VCaP (cell line): ENCODE measurements around the gene IFI27.
"Not testable (repeated sequence)": the region's sequence is repeated elsewhere in the genome, so short reads cannot be mapped to it uniquely, and the experiment has no call there.

Experiments
- H3K27ac ChIP-seq: fragments of 450-650 bp; 2 replicates; pipeline ENCODE4 v1.5.1; 2017
- CTCF ChIP-seq: fragments of 450-650 bp; conservative IDR thresholded peaks from 2 replicates; pipeline ENCODE4 v1.5.1; 2017; ENCODE audit warnings: mild to moderate bottlenecking, moderate library complexity

Gene IFI27

GRCh38 chr14:94110552-94111181 is at the start of gene IFI27:
IFI27 (plus strand) TSS chr14:94110736.
- H3K27ac ChIP-seq = no peak within 1 kb of the TSS

GRCh38 chr14:94062344-94062940 is 48.1 kb upstream of the IFI27 start:
- TF ChIP-seq CTCF = no peak
- no peak overlapping the region for H3K27ac ChIP-seq

More at GRCh38 chr14:94110552-94111181, at the start of gene IFI27:
- TF ChIP-seq CTCF = no peak

- H3K27ac ChIP-seq = no peak overlapping the region
- TF ChIP-seq CTCF = no peak
These were observed 44.4 kb upstream of the IFI27 start for GRCh38 chr14:94066089-94066676.

- not testable (repeated sequence) for H3K27ac ChIP-seq
These were observed 38.5 kb upstream of the IFI27 start for GRCh38 chr14:94072076-94072475.

- H3K27ac ChIP-seq = no peak overlapping the region
- no peak for TF ChIP-seq CTCF
These were observed 36.0 kb upstream of the IFI27 start for GRCh38 chr14:94074534-94074933.

GRCh38 chr14:94075008-94075407 is 35.5 kb upstream of the IFI27 start:
- TF ChIP-seq CTCF = no peak
- H3K27ac ChIP-seq = no peak overlapping the region

GRCh38 chr14:94077111-94077821 is 33.3 kb upstream of the IFI27 start:
- TF ChIP-seq CTCF = no peak

More at GRCh38 chr14:94077111-94077821, 33.3 kb upstream of the IFI27 start:
- no peak overlapping the region for H3K27ac ChIP-seq
